T-helper 2 cell treated with Interferon-gamma antibody and Interleukin-4, amounts not matched to agents 5 μg/mL and 100 μg/mL, for 36 hours (primary cell): ENCODE measurements around the gene XRCC5.
"Not testable (repeated sequence)": the region's sequence is repeated elsewhere in the genome, so short reads cannot be mapped to it uniquely, and the experiment has no call there.

Experiments used
- DNase-seq: peaks from one replicate; pipeline ENCODE4 v3.0.0; 2021; ENCODE audit warnings: low spot score
- H3K27ac Mint-ChIP-seq: one replicate; pipeline ENCODE4 v1.8.0; 2021; ENCODE audit warnings: mild to moderate bottlenecking, mixed read lengths
- H3K27me3 Mint-ChIP-seq: one replicate; pipeline ENCODE4 v1.8.0; 2021; ENCODE audit warnings: low read depth, mixed read lengths
- H3K36me3 Mint-ChIP-seq: one replicate; pipeline ENCODE4 v1.8.0; 2021; ENCODE audit warnings: low read depth, mixed read lengths
- H3K4me1 Mint-ChIP-seq: one replicate; pipeline ENCODE4 v1.8.0; 2021; ENCODE audit warnings: low read depth, mixed read lengths
- H3K4me3 Mint-ChIP-seq: one replicate; pipeline ENCODE4 v1.8.0; 2022; ENCODE audit warnings: mild to moderate bottlenecking, moderate library complexity, mixed read lengths
- H3K9me3 Mint-ChIP-seq: one replicate; pipeline ENCODE4 v1.8.0; 2021; ENCODE audit warnings: mixed read lengths

XRCC5 gene

DNA sequence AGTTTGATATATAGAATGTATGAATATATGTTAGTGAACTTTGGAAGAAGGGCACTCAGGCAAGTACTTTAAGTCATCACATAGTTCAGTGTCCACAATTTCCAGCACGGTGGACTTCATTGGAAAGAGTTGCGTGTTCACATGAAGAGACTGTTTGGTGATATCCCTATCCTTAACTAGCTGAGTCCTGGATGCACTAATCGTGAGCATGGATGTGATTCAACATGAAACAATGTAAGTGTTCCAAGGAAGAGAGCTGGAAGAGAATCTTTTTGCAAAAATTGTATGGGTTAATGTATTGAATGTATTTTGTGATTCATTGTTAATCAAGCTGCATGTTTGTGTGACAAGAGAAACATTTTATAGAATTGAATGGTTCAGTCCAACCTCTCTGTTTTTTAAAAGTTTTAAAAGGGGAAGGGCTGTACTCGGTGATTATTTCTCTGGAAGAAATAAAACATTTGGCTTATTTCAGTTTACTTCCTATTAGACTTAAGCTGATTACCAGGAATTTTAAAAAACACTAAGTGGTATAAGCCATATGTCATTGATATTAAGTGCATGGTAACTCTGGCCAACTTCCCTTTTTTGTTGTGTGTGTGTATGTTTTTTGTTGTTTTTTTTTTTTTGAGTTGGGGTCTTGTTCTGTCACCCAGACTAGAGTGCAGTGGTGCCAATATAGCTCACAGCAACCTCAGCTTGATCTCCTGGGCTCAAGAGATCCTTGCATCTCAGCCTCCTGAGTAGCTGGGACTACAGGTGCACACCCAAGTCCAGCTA lies 8.6 kb downstream of the XRCC5 start:
- no peak for DNase-seq
- Mint-ChIP-seq H3K4me3 (no peak overlapping the region), H3K4me1 (peaks cover 73% of the 10 kb centered on the region), H3K27ac (no peak overlapping the region), H3K9me3 (no peaks in the 10 kb centered on the region), H3K36me3 (peaks cover 92% of the 10 kb centered on the region), H3K27me3 (no peaks in the 10 kb centered on the region)

GRCh38 chr2:216118474-216118873 lies 9.3 kb downstream of the XRCC5 start:
- Mint-ChIP-seq H3K36me3 (peaks cover 88% of the 10 kb centered on the region), H3K4me3 (no peak overlapping the region)

GRCh38 chr2:216119146-216119545 lies 10.0 kb downstream of the XRCC5 start:
- Mint-ChIP-seq H3K4me1 (peaks cover 61% of the 10 kb centered on the region), H3K27me3 (no peaks in the 10 kb centered on the region), H3K36me3 (peaks cover 82% of the 10 kb centered on the region), H3K9me3 (no peaks in the 10 kb centered on the region), H3K27ac (peak overlapping the region; percentile 63), H3K4me3 (peak overlapping the region; percentile 27)
- DNase-seq, result no peak

More at GRCh38 chr2:216118474-216118873, 9.3 kb downstream of the XRCC5 start:
- Mint-ChIP-seq H3K27ac (peak overlapping the region; percentile 15), H3K4me1 (peaks cover 67% of the 10 kb centered on the region), H3K27me3 (no peaks in the 10 kb centered on the region), H3K9me3 (no peaks in the 10 kb centered on the region)
- no peak for DNase-seq

GRCh38 chr2:216119986-216120385 lies 10.8 kb downstream of the XRCC5 start:
- Mint-ChIP-seq H3K27me3 (no peaks in the 10 kb centered on the region), H3K9me3 (no peaks in the 10 kb centered on the region), H3K36me3 (peaks cover 80% of the 10 kb centered on the region), H3K27ac (peak overlapping the region; percentile 84), H3K4me3 (peak overlapping the region; percentile 64), H3K4me1 (peaks cover 58% of the 10 kb centered on the region)
- DNase-seq, result no peak

- Mint-ChIP-seq H3K36me3 (peaks cover 83% of the 10 kb centered on the region), H3K9me3 (no peaks in the 10 kb centered on the region), H3K27me3 (no peaks in the 10 kb centered on the region), H3K4me3 (no peak overlapping the region), H3K27ac (peak overlapping the region; percentile 55), H3K4me1 (peaks cover 57% of the 10 kb centered on the region)
- DNase-seq, result no peak
These were observed 12.1 kb downstream of the XRCC5 start for GRCh38 chr2:216121255-216121654.

GRCh38 chr2:216126943-216127342 lies 17.8 kb downstream of the XRCC5 start:
- no peaks in the 10 kb centered on the region for H3K27me3 Mint-ChIP-seq
- H3K36me3 Mint-ChIP-seq, result peaks cover 70% of the 10 kb centered on the region
- H3K4me3 Mint-ChIP-seq, result no peak overlapping the region
- no peak for DNase-seq
- H3K27ac Mint-ChIP-seq, result no peak overlapping the region
- peaks cover 47% of the 10 kb centered on the region for H3K4me1 Mint-ChIP-seq
- H3K9me3 Mint-ChIP-seq, result no peaks in the 10 kb centered on the region

DNA sequence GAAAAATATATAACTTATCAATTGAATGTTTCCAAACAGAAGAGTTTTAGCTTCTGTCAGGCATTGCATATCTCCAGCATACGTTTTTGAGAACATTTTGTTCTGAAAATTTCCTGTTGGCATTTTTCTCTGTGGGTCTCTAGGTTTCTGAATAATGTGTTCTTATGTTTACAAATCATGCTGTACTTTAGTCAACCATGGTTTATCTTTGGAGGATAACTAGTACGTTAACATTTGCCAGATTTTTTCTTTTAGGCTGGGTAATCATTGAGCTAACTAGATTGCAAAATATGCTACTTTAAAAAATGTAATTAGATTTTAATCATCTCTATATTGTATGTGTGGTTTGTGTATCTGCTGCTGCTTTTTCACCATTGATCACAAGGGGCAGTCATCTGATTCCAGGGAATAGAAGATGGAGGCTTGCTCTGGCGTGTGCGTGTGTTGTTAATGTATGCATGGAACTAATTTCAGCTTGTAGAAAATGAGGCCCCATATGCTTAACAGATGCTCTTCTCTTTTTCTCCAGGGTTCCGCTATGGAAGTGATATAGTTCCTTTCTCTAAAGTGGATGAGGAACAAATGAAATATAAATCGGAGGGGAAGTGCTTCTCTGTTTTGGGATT lies 21.3 kb downstream of the XRCC5 start:
- DNase-seq, result no peak
- H3K36me3 Mint-ChIP-seq, result peaks cover 75% of the 10 kb centered on the region
- H3K27me3 Mint-ChIP-seq, result no peaks in the 10 kb centered on the region
- peak overlapping the region; percentile 40 for H3K4me3 Mint-ChIP-seq
- no peaks in the 10 kb centered on the region for H3K9me3 Mint-ChIP-seq
- peaks cover 55% of the 10 kb centered on the region for H3K4me1 Mint-ChIP-seq
- peak overlapping the region; percentile 31 for H3K27ac Mint-ChIP-seq

GRCh38 chr2:216131175-216131926 lies 22.2 kb downstream of the XRCC5 start:
- peaks cover 51% of the 10 kb centered on the region for H3K4me1 Mint-ChIP-seq
- peak overlapping the region; percentile 53 for H3K27ac Mint-ChIP-seq
- no peaks in the 10 kb centered on the region for H3K9me3 Mint-ChIP-seq
- H3K36me3 Mint-ChIP-seq, result peaks cover 75% of the 10 kb centered on the region
- no peaks in the 10 kb centered on the region for H3K27me3 Mint-ChIP-seq
- no peak for DNase-seq
- H3K4me3 Mint-ChIP-seq, result peak overlapping the region; percentile 45

DNA sequence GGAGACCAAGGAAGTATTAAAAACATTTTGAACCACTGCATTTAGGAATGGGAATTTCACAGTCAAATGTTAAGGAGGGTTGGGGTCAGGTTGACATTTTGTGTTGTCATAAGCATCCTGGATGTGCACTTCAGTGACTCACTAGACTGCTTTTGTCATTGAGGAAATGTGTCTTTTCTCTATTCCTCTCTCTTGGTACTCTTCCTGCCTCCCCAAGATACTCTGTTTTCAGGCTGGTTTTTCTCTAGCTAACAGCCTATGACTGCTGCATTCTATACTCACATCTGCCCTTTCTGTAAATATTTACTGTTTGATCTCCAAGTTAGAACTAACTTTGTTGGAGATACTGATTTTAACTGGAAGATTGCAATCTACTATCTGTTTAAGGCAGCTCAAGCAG lies 23.4 kb downstream of the XRCC5 start:
- peaks cover 51% of the 10 kb centered on the region for H3K4me1 Mint-ChIP-seq
- H3K27me3 Mint-ChIP-seq, result no peaks in the 10 kb centered on the region
- H3K27ac Mint-ChIP-seq, result no peak overlapping the region
- peaks cover 77% of the 10 kb centered on the region for H3K36me3 Mint-ChIP-seq
- H3K9me3 Mint-ChIP-seq, result no peaks in the 10 kb centered on the region
- no peak overlapping the region for H3K4me3 Mint-ChIP-seq
- no peak for DNase-seq

- DNase-seq, result no peak
- H3K4me3 Mint-ChIP-seq, result no peak overlapping the region
- peaks cover 49% of the 10 kb centered on the region for H3K4me1 Mint-ChIP-seq
- H3K36me3 Mint-ChIP-seq, result peaks cover 78% of the 10 kb centered on the region
- H3K27ac Mint-ChIP-seq, result peak overlapping the region; percentile 49
- H3K9me3 Mint-ChIP-seq, result no peaks in the 10 kb centered on the region
- H3K27me3 Mint-ChIP-seq, result no peaks in the 10 kb centered on the region
These were observed 24.2 kb downstream of the XRCC5 start for GRCh38 chr2:216133397-216133796.

DNA sequence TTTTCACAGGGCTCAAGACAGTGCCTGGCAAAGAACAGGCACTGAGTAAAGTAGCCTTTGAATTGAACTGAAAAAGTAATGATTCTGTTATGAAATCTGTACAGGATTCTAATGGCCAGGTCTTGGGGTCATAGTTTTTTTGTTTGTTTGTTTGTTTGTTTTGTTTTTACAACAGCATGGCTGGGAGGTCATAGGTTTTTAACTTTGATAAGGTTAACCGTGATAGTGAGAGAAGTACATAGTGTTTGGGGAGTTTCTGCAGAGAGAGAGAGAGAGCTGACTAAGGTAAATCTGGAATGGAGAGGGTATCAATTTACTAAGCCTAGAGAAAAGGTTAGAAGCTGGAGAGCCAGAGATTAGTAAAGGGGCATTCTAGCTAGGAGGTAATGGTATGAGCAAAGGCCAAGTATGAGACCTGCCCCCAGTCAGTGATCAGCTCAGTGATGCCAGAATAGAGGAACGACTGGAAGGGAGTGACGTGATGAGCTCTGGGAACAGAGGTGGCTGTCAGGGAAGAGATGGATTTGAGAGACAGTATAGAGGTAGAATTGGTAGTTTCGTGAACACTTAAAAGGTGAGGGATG lies 25.9 kb downstream of the XRCC5 start:
- Mint-ChIP-seq H3K9me3 (no peaks in the 10 kb centered on the region), H3K27me3 (no peaks in the 10 kb centered on the region), H3K4me3 (no peak overlapping the region), H3K36me3 (peaks cover 83% of the 10 kb centered on the region), H3K4me1 (peaks cover 40% of the 10 kb centered on the region), H3K27ac (no peak overlapping the region)
- no peak for DNase-seq

DNA sequence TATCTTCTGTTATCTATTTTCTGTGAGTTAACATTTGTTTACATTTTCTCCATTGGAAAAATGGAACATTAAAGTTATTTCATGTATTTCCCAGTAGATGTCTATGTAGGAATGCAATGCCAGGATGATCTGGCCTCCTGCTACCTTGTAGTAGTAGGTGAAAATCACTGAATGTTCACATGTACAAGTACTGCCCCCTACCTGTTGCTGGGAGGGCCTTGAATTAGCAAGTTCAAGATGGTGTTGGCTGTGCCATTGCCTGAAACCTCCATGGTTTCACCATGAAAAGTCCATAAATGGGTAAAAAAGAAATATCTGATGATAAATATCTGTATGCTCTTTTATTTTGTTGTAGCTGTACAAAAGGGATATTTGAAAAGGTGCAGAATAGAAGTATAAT lies 30.7 kb downstream of the XRCC5 start:
- peaks cover 69% of the 10 kb centered on the region for H3K36me3 Mint-ChIP-seq
- no peak for DNase-seq
- no peaks in the 10 kb centered on the region for H3K27me3 Mint-ChIP-seq
- H3K9me3 Mint-ChIP-seq, result no peaks in the 10 kb centered on the region
- H3K4me1 Mint-ChIP-seq, result peaks cover 20% of the 10 kb centered on the region
- H3K4me3 Mint-ChIP-seq, result no peak overlapping the region
- H3K27ac Mint-ChIP-seq, result no peak overlapping the region

DNA sequence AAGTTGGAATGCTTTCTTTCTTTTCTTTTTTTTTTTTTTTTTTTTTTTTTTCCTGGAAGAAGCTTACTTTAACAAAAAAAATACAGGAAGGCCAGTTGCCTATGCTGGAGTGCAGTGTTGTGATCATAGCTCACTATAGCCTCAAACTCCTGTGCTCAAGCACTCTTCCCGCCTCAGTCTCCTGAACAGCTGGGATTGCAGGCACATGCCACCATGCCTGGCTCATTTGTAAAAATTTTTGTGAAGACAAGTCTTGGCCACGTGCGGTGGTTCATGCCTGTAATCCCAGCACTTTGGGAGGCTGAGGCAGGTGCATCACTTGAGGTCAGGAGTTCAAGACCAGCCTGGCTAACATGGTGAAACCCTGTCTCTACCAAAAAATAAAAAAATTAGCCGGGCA lies 32.4 kb downstream of the XRCC5 start:
- H3K27ac Mint-ChIP-seq, H3K4me3 Mint-ChIP-seq, H3K27me3 Mint-ChIP-seq, H3K9me3 Mint-ChIP-seq, DNase-seq: not testable (repeated sequence)
- Mint-ChIP-seq H3K36me3 (peaks cover 56% of the 10 kb centered on the region), H3K4me1 (peaks cover 12% of the 10 kb centered on the region)

GRCh38 chr2:216142540-216142939 lies 33.4 kb downstream of the XRCC5 start:
- Mint-ChIP-seq H3K36me3 (peaks cover 59% of the 10 kb centered on the region), H3K27me3 (no peaks in the 10 kb centered on the region), H3K4me1 (peaks cover 17% of the 10 kb centered on the region), H3K4me3 (no peak overlapping the region), H3K27ac (peak overlapping the region; percentile 31), H3K9me3 (no peaks in the 10 kb centered on the region)
- no peak for DNase-seq
